ENCODE data around the gene C1orf21.

C1orf21 gene

GRCh38 chr1:184456189-184456588, 69.4 kb downstream of the C1orf21 start:
- no peak for DNase-seq

DNA sequence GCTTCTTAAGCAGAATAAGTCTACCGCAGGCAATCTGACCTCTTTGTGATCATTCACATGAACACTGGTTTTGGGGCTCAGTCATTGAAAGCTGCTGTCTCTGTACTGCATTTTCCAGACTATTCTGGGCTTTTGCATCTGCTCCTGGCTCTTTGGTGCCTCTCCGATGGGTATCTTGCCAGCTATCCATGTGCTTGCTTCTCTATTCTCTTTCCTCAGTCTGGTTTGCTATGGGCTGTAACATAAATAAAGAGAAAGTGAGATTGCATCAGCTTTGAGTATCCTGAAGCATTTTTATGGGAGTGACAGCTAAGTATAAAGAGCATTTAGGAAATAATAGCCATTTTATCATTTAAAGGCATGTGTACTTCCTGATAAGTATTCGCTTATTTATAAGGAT, 70.7 kb downstream of the C1orf21 start:
- DNase-seq, result no peak

- DNase-seq, result no peak
Measured at GRCh38 chr1:184461321-184461720, 74.5 kb downstream of the C1orf21 start.

- DNase-seq, result no peak
Measured at GRCh38 chr1:184462155-184462554, 75.3 kb downstream of the C1orf21 start.

DNA sequence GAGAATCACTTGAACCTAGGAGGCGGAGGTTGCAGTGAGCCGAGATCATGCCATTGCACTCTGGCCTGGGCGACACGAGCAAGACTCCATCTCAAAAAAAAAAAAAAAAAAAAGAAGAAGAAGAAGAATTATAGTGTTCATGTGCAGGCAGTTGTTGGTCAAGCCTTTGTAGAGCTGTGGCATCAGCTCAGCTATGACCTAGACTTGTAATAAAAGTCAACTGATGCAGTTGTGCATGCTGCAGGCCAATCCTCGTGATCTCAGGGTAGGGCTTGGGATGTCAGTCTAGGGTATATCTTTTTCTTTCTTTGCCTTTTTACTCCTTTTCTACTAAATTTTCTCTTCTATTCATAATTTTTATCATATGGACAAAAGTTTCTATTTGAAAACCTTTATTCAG, 76.2 kb downstream of the C1orf21 start:
- DNase-seq, result no peak

GRCh38 chr1:184463680-184464079, 76.9 kb downstream of the C1orf21 start:
- no peak for DNase-seq

DNA sequence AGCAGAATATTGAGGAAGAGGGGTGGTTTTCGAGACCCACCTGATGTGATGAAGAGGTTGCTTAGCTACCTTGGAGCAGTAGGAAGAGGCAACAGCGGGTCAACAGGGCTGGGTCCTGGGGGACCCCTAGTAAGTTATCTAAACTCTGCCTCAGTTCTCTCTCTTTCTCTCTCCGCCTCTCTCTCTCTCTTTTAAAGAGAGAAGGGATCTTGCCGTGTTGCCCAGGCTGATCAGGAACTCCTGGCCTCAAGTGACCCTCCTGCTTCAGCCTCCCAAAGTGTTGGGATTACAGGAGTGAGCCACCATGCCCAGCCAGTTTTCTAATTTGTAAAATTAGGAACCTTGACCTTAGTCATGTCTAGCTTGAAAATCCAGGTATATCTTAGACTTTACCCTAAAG, 77.9 kb downstream of the C1orf21 start:
- no peak for DNase-seq

- DNase-seq, result no peak
Measured at GRCh38 chr1:184465489-184466146, 78.8 kb downstream of the C1orf21 start.

GRCh38 chr1:184467295-184467694, 80.5 kb downstream of the C1orf21 start:
- DNase-seq, result no peak

- DNase-seq, result no peak
Measured at GRCh38 chr1:184469396-184469795, 82.6 kb downstream of the C1orf21 start.

- no peak for DNase-seq
Measured at GRCh38 chr1:184471686-184472085, 84.9 kb downstream of the C1orf21 start.

GRCh38 chr1:184472136-184472535, 85.3 kb downstream of the C1orf21 start:
- DNase-seq, result no peak

DNA sequence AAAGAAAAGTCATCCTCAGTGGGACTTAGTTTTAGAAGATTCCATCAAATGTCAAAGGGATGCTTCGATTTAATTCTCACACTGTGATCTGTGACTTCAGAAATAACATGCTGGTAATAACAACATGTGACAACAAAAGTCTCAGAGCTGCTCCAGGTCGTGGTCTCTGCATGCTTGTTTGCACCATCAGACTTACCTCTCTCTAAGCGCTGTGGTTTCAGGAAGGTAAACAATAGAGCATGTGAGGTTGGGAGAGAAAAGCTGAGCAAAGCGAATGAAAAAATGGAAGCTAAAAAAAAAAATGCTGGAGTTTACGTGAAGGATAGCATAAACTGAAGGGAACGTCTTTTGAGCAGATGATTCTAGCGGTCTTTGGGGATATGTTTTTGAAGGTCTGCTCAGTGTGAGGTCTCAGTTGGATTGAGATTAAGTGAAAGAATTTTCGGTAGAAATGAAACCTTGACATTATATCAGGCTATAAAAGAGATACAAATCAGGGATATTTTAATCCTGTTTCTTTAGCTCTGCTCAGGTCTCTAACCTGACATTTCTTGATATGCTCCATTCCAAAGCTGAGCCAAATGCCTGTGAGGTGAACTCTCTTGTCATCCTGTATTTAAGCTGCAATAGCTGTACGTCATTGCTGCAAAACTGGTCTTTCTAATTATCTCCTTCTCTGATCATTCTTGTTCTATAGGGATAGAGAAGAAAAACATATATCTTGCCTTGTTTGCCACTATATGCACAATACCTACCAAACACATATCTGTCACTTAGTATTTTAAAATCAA, 86.5 kb downstream of the C1orf21 start:
- no peak for DNase-seq

- DNase-seq, result no peak
Measured at GRCh38 chr1:184476187-184476586, 89.4 kb downstream of the C1orf21 start.

GRCh38 chr1:184479435-184480167, 92.8 kb downstream of the C1orf21 start:
- no peak for DNase-seq

GRCh38 chr1:184480736-184481135, 93.9 kb downstream of the C1orf21 start:
- no peak for DNase-seq

DNA sequence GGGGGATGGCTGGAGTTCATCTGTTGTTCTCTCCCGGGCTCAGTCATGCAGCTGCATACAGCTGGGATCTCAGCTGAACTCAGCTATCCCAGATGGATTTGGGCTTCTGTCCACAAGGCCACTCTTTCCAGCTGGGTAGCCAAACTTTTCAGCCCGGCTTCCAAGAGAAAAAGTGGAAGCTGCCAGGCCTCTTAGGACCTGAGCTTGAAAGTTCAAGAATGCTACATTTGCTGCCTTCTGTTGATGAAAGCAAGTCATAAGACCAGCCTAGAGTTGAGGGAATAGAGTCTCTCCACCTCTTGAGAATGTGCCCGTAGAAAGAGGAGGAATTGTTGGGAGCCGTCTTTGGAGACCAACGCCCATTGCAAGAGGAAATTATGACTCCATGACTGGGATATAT, 95.3 kb downstream of the C1orf21 start:
- DNase-seq, result no peak

- DNase-seq, result no peak
Measured at GRCh38 chr1:184483101-184483683, 96.4 kb downstream of the C1orf21 start.

- no peak for DNase-seq
Measured at GRCh38 chr1:184485751-184486723, 99.2 kb downstream of the C1orf21 start.

- no peak for DNase-seq
Measured at GRCh38 chr1:184486761-184487445, 100.1 kb downstream of the C1orf21 start.

DNA sequence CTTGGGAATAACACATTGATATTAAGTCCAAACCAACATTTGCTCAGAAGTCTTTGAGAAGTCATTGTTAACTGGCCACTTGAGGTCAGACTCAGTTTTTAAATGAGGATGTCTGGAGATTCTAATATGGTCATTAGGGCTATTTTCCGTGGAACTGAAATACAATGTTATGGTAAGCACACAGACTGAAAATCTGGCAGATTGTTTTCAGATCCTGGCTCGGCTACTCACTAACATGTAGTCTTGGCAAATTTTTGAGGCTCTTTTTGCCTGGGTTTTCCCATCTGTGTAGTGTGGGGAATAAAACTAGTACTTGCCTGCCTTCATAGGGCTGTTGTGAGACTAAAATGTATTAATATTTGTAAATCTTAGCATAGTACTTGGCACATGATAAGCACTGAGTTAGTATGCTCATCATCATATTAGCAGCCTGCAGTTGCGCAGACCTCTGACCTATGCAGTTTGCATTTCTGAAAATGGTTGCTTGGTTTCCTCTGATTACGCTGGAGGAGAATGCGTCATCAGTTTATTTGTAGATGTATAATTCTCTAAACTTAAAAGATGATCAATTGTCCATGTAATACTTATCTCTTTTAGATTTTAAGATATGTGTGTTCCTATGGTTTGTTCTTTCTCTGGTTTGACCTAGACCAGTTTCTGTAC, 100.8 kb downstream of the C1orf21 start:
- no peak for DNase-seq
